Non-pigmented ciliary epithelial cell (primary cell): ENCODE results near the gene COX7C.
"Not testable (repeated sequence)": the region's sequence is repeated elsewhere in the genome, so short reads cannot be mapped to it uniquely, and the experiment has no call there.

ENCODE experiments used
- DNase-seq: peaks from one replicate; pipeline ENCODE4 v3.0.0-alpha.2; 2010; ENCODE audit warnings: low read depth

COX7C gene, protein sequence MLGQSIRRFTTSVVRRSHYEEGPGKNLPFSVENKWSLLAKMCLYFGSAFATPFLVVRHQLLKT

DNA sequence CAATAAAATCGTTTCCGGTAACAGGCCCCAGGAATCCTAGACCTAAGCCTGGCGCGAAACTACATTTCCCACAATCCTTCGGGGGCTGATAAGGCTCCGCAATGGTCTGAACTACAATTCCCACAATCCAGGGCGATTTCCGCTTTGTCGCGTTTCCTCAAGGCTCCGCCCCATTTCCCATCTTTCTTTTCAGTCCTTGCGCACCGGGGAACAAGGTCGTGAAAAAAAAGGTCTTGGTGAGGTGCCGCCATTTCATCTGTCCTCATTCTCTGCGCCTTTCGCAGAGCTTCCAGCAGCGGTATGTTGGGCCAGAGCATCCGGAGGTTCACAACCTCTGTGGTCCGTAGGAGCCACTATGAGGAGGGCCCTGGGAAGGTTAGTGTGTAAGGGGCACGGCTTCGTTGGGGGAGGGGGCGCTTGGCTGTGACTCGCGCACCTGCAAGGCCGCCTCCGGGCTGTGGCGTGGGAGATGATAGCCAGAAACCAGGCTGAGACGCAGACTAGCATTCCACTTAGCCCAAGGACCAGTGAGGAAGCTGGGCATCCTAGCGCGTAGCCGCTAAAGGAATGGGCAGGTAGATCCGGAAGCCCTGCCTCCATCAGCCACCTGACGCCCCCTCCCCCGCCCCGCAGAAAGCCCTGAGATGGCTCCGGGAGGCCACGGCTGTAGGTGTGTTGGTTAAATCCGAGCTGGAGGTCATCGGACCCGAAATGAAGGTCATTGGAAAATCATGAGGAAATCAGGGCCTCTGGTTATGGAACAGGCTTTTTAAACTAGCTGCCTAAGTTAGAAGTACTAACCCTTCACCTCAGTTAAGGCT, at the start of gene COX7C:
Gene COX7C (plus strand): TSS at position 186 of the 821 bp plus-strand sequence. CDS start 115 bp downstream, at position 301.
- peak; percentile 83 for DNase-seq

DNA sequence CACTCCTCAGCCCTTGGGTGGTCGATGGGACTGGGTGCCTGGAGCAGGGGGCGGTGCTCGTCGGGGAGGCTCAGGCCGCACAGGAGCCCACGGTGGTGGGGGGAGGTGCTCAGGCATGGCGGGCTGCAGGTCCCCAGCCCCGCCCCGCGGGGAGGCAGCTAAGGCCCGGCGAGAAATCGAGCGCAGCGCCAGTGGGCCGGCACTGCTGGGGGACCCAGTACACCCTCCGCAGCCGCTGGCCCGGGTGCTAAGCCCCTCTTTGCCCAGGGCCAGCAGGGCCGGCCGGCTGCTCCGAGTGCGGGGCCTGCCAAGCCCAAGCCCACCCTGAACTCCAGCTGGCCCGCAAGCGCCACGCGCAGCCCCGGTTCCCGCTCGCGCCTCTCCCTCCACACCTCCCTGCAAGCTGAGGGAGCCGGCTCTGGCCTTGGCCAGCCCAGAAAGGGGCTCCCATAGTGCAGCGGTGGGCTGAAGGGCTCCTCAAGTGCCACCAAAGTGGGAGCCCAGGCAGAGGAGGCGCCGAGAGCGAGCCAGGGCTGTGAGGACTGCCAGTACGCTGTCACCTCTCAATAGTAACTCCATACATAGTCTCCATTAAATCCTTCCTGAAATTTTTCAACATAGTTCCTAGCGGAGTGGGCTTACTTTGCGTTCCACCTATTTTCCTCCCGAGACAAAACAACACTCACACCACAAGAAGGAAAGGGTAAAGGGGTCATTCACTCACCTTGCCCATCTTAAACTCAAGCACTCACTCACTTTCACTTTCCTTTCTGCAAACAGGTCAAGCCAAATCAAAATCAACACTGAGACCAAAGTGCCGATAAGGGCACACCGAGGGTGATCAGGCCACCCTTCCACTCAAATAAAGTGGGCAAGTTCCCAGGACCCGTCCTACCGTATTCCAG, 48.0 kb upstream of the COX7C start:
- DNase-seq, result not testable (repeated sequence)

DNA sequence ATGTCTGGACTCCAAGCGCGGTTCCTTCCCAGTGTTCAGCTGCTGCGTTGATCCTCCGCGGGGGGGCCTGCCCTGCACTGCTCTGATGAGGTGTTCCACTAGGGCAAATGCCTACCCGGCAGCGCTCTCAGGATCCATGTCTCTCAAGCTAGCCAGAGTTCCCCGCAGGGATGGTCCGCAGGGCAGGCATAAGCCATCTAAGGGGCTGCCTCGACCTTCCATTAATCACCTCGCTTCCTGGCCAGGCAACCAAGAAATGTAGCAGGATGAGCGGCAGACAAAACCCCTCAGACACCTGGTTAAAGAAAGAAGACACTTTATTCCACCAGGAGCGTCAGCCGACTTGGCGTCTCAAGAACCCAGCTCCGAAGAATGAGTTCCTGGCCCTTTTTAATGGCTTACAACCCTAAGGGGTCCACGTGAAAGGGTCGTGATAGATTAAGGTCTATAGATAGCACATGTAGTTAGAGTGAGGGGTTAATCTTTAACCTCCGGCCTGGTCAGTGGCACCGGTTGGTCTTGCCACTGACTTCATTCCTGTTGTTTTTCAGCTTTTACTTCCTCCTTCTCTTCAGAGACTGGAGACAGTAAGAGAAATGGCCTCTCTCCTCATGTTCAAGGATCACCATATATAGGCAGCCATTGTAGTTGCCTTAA, 47.2 kb upstream of the COX7C start:
- DNase-seq, result no peak

DNA sequence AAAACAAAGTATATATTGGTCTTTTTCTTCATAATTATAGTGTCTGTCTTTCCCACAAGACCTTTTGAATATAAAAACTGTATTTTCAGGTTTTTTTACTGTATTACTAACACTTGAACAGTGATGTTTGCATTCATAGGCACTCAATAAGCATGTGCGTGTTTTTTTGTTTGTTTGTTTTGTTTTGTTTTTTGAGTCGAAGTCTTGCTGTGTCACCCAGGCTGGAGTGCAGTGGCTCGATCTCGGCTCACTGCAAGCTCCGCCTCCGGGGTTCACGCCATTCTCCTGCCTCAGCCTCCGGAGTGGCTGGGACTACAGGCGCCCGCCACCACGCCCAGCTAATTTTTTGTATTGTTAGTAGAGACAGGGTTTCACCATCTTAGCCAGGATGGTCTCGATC, 46.6 kb upstream of the COX7C start:
- DNase-seq, result not testable (repeated sequence)

DNA sequence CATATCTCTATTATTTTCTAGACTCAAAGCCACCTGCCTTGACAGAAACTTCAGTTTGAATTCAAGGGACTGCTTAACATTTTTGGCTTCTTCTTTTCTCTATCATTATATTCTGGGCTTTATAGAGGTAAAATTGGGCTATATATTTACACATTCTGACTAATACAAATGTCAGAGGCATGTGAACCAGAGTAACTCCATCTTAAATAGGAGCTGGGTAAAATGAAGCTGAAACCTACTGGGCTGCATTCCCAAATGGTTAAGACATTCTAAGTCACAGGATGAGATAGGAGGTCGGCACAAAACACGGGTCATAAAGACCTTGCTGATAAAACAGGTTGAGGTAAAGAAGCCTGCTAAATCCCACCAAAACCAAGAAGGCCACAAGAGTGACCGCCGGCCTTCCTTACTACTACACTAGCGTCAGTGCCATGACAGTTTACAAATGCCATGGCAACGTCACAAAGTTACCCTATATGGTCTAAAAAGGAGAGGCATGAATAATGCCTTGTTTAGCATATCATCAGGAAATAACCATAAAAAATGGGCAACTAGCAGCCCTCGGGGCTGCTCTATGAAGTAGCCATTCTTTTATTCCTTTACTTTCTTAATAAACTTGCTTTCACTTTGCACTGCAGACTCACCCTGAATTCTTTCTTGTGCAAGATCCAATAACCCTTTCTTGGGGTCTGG, 44.8 kb upstream of the COX7C start:
- no peak for DNase-seq

DNA sequence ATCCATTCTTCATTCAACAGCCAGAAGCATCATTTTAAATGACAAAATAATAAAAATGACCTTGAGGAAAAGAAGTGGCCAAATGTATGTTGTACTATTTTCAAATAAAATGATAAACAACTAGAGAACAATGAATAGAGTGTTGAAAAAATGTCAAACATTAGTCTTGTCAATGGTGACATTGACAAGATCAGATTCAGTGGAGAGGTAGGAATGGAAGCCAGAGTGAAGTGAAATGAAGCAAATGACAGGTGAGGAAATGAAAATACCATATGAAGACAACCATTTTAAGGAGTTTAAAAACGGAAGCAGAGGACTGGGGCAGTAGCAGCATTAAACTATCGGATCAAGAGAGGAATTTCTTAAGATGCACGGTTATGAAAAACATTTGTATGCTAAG, 38.2 kb upstream of the COX7C start:
- no peak for DNase-seq

DNA sequence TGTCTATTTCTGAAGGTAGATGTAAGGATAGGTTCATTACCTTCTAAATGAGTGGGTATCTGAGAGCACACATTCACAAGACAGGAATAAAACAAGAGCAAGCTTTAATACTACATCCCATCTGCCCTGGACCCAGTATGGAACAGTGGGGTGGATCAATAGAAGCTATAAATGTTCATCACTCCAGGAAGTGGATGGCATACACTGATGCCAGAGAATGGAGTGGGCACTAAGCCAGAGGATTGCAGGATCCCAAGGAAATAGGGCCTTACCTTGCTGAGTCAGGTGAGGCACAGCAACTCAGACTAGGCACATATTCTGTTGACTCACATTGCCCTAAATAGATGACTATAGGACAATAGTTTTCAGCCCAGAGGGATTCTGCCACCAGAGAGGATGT, 21.3 kb upstream of the COX7C start:
- no peak for DNase-seq

DNA sequence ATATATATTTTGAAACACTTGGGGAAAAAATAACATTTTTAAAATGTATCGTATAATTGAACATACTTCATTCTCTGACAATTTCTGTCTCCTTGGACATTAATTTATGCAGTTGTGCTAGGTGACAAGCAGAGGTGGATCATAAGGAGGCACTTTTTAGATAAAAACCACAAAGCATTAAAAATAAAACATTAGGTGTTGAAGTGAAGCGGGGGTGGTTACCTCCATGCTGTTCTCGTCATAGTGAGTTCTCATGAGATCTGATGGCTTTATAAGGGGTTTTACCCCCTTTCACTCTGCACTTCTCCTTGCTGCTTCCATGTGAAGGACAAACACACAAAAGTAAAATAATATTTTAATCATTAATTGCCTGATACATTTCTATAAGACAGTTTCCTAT, 11.9 kb upstream of the COX7C start:
- no peak for DNase-seq

DNA sequence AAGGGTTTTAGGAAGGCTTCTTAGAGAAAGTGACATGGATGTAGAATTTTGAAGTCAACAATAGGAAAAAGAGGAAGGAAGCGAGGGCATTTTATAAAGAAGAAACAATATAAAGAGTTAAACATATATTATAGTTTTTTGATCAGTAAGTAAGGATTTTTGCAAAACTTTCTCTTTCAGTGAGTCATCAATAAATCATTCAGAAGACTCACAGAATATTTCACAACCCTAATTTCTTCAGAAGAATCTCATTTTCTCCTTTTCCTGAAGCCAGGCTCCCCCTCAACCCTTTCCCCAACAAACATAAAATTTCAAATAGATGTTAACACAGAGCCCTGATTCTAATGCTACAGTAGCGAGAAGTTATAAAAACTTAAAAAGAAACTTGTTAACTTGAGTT, 4.3 kb upstream of the COX7C start:
- no peak for DNase-seq

DNA sequence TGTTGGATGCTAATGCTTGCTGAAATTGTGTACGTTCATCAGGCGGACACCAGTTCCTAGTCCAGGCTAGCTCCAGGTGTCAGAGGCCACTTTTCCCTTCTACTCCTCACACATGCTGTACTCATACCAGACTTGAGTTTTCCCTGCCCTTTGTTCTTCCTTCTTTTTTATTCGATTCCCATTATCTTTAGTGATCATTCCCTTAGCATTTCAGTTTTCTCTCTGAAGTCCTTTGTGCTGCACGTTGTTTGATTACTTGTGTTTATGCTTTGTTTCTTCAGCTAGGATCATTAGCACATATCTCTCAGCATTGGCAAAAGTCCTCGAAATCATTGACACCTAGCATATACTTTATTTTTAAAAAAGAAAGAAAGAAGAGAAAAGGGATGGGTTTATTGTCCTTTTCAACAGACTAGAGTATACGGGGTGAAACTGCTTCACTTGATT, 409 bp upstream of the COX7C start:
- no peak for DNase-seq

DNA sequence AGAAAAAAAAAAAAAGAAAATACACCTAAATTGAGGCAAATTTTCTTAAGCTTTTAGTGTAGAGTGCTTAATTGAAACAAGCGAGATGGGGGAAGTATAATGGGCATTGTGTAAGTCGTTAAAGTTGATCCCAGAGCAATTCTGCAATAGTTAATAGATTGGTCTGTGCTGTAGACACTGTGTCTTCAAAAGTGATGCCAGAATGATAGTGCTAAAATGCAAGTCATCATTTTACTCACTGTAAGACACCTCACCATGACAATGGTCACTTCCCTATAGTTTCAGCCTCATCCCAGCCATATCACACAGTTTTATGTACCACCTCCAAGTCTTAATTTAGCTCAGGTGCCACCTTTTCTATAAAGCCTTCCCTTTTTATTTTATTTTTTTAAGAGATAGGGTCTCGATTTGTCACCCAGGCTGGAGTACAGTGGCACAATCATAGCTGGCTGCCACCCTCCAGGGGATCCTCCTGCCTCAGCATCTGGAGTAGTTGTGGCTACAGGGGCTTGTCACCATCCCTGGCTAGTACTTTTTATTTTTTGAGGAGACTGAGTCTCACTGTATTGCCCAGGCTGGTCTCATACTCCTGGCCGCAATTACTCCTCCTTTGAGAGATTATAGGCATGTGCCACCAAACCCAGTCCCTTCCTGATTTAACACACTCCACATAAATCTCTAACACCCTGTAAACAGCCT, 6.2 kb downstream of the COX7C start:
- no peak for DNase-seq

DNA sequence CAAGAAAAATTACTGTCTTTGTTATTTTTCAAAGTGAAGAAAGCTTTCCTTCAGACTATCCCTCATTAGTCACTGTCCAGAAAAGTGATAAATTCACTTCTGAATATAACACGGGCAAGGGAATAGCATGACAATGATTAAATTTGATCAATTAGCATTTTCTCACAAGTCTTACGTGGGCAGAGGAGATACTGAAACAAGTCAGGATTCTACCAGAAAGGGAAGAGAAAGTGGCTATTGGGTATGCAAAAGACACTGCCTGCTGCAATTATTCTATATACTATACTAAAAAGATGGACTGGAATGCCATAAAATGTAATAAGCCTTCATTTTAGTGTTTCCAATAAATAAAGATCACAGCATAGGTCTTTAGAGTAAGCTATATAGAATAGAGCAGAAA, 7.4 kb downstream of the COX7C start:
- no peak for DNase-seq

DNA sequence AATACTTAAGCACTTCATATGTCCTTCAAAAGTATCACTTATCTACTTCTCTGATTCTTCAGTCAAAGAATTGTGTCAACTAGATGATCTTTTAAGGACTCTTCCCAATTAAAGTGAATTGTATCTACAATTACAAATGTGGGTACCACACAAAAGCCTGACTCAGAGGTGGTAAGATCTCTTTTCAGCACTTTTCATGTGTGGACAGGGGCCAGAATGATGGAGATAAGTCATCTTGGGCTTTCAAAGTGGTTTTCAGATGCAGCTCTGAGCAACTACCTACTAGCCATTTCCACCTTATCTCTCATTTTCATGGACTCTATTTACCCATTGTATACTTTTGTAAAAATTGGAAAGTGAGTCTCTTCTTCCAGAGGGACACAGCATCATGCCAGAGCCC, 8.4 kb downstream of the COX7C start:
- DNase-seq, result no peak

DNA sequence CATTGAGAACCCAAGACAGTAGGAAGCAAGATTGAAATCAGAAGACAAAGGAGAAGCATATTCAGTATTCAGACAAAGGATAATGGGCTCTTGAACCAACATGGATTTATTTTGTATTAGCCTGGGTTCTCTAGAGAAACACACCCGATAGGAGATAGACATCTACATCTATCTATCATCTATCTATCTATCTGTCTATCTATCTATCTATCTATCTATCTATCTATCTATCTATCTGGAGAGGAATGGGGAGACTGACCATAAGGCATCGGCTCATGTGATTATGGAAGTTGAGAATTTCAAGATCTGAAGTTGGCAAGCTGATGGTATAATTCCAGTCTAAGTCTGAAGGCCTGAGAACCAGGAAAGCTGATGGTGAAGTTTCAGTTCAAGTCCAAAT, 13.4 kb downstream of the COX7C start:
- DNase-seq, result no peak

DNA sequence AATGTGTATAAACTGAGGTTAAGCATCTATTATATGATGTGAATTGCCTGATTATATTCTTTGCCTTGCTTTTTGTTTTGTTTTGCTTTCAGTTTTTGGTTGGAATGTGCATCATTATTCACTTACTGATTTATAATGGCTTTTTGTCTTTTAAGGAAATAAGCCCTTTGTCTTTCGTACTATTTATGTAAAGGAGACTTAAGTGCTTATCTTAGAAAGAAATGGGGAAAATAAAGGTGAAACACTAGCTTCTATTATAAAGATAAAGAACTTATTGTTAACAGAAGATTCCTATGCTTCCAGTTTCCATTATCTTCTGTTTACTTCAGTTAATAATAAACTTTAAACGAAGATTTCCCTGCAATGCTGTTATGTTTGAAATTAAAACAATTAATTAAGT, 23.3 kb downstream of the COX7C start:
- DNase-seq, result no peak

DNA sequence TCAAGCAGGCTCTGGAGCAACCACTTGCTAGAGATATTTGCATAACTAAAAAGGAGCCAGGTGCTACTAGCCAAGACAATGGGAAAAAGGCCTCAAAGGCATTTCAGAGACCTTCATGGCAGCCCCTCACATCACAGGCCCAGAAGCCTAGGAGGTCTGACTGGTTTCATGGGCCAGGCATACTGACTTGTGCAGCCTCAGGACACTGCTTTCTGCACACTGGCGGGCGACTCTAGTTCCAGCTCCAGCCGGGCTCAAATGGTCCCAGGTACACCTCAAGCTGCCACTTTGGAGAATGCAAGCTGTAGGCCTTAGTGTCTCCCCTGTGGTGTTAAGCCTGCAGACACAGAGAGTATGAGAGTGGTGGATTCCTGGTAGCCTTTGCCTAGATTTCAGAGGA, 27.1 kb downstream of the COX7C start:
- no peak for DNase-seq

DNA sequence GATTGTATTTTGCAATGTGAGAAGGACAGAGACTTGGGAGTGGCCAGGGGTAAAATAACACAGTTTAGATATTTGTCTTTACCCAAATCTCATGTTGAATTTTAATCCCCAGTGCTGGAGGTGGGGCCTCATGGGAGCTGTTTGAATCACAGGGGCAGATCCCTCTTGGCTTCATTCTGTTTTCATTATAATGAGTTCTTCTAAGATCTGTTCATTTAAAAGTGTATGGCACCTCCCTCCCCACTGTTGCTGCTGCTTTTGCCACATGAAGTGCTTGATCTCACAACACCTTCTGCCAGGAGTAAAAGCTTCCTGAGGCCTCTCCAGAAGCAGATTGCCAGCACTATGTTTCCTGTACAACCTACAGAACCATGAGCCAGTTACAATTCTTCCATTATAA, 28.1 kb downstream of the COX7C start:
- DNase-seq, result no peak

DNA sequence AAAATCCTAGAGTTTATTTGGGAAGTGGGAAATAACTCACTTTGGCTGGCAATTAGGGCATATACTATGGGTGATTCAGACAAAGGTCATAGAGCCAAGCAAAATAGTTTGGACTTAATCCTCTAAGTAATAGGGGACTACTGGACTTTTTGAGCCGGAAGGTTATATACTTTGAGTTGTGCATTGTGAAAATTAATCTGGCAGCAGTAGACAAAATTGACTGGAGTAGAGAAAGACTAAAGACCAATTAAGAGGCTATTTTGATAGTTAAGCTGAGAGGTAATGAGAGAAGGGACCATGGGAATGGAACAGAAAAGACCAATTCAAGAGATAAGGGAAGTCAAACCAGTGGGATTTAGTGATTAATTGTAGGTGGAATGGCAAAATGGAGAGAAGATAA, 28.9 kb downstream of the COX7C start:
- DNase-seq, result no peak

DNA sequence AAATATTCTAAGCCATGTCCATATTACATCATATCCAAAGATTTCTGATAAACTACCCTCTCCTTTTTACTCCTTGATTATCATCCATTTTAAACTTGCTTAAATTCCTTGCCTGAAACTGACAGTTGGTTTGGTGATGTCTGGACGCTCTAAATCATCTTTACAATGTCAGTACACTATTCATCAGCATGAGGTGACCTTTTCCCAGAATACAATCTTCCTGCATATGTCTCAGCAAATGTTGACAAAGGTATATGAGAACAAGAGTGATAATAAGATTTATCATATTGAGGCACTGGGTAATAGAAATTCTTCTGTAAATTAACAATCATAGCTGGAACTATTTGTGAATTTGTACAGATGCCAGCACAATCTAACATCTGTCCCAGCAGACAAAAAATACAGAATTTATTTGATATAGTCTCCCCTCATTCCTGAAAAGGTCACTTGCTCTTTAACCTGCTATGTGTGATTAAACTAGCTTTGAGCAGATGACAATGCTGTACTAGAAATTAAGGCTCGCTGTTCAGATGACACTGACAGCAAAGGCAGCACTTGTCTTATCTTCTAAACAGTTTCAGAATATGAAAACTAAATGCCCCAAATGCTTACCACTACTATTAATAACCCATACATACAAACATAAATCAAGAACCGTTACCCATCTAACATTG, 32.2 kb downstream of the COX7C start:
- no peak for DNase-seq

DNA sequence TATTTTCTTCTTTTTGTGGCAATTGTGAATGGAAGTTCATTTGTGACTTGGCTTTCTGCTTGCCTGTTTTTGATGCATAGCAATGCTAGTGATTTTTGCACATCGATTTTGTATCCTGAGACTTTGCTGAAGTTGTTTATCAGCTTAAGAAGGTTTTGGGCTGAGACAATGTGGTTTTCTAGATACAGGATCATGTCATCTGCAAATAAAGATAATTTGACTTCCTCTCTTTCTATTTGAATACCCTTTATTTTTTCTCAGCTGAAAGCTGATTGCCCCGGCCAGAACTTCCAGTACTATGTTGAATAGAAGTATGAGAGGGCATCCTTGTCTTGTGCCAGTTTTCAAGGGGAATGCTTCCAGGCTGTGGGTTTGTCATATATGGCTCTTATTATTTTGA, 43.0 kb downstream of the COX7C start:
- not testable (repeated sequence) for DNase-seq

DNA sequence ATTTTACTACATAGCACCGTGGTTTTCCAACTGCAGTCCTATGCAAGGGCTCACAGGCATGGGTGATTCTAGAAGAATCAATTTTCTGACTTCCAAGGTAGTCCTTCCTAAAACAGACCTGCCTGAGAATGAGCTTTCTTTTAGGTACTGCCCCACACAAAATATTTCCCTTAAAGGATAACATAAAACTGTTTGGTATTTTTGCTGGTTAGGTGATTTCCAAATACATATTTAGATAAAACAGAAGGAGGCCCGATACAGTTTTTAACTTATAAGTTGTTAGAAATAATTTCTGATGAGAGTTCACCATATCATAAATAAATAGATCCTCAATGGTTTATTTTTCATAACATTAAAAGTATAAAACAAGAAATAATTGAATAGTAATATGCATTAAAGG, 46.4 kb downstream of the COX7C start:
- no peak for DNase-seq
